ENCODE measurements around the gene EOLA1. TPM values are rescaled to one million over a fixed set of nuclear protein-coding genes. Genes with fewer than 3 reads are reported as not detected.
"Not testable (repeated sequence)": the region's sequence is repeated elsewhere in the genome, so short reads cannot be mapped to it uniquely, and the experiment has no call there.

The EOLA1 gene
- total RNA-seq, 1 experiment from 2014 or later, result 9.0 TPM

GRCh38 chrX:149572743-149573142, 31.9 kb downstream of the EOLA1 start:
- Histone ChIP-seq H3K4me1 (ENCODE audit: control insufficient read depth in 1 of 2, insufficient read depth in 2 of 2, low read length in 2 of 2) (no peaks in the 10 kb centered on the region), H2AFZ (ENCODE audit: low read depth, low read length, poor library complexity, severe bottlenecking) (no peak overlapping the region), H3K9ac (ENCODE audit: low read length) (no peak overlapping the region), H3K36me3 (ENCODE audit: control insufficient read depth in 1 of 2, insufficient read depth in 2 of 2, low read length in 2 of 2) (no peaks in the 10 kb centered on the region), H3K79me2 (ENCODE audit: insufficient read depth, low read length) (no peaks in the 10 kb centered on the region), H4K20me1 (ENCODE audit: insufficient read depth) (no peaks in the 10 kb centered on the region), H3K9me3 (ENCODE audit: control insufficient read depth in 1 of 2, insufficient read depth in 1 of 2, low read depth in 1 of 2, low read length in 2 of 2) (no peaks in the 10 kb centered on the region), H3K4me3 (replicated peaks in 1 of 2; ENCODE audit: low read depth in 1 of 2, low read length in 2 of 2) (no peak overlapping the region), H3K4me2 (ENCODE audit: low read length) (no peak overlapping the region), H3K27me3 (ENCODE audit: insufficient read depth, low read length) (no peaks in the 10 kb centered on the region), H3K9me2 (ENCODE audit: insufficient read depth) (no peaks in the 10 kb centered on the region), H3K27ac (ENCODE audit: low read depth, low read length) (no peak overlapping the region)
- ATAC-seq (no peak), DNase-seq (ENCODE audit: low read depth, low spot score) (no peak)
- ChIA-PET CTCF (no interaction called here), POLR2A (no interaction called here), RAD21 (ENCODE audit: low non-redundant PET in 1 of 2, low total read pairs in 2 of 2, uncharacterized antibody in 2 of 2, unreplicated experiment in 2 of 2) (no interaction called here)
- intact Hi-C loops (cut with micrococcal nuclease), result no loop called here
- BruUV-seq (replicated peaks), result no TSS peak
- no peak for TF ChIP-seq MAX (IDR thresholded peaks at IDR 0.05)
- TF ChIP-seq SIN3A (IDR thresholded peaks at IDR 0.05; ENCODE audit: low read depth), result no peak
- TF ChIP-seq CEBPB (IDR thresholded peaks at IDR 0.05; ENCODE audit: low read depth), result no peak
- TF ChIP-seq SP1 (IDR thresholded peaks at IDR 0.05; ENCODE audit: low read depth), result no peak
- TF ChIP-seq EGR1 (IDR thresholded peaks at IDR 0.05; ENCODE audit: low read depth), result no peak
- TF ChIP-seq RAD21 (IDR thresholded peaks at IDR 0.05; ENCODE audit: low read depth), result no peak
- no peak for TF ChIP-seq POLR2A (IDR thresholded peaks at IDR 0.05; ENCODE audit: borderline replicate concordance, extremely low read depth, insufficient read depth, insufficient read length)
- no peak for TF ChIP-seq JUND (IDR thresholded peaks at IDR 0.05)
- no peak for TF ChIP-seq SRF (IDR thresholded peaks at IDR 0.05; ENCODE audit: low read depth)
- TF ChIP-seq CBX3 (IDR thresholded peaks at IDR 0.05; ENCODE audit: low read depth), result no peak
- no peak for TF ChIP-seq ELF1 (IDR thresholded peaks at IDR 0.05; ENCODE audit: borderline replicate concordance, low read depth)
- TF ChIP-seq POLR2AphosphoS5 (IDR thresholded peaks at IDR 0.05; ENCODE audit: low read depth, low read length), result no peak
- no peak for TF ChIP-seq EZH2 (IDR thresholded peaks at IDR 0.05)
- no peak for TF ChIP-seq EZH2phosphoT487 (IDR thresholded peaks at IDR 0.05; ENCODE audit: borderline replicate concordance)
- TF ChIP-seq CTCF (IDR thresholded peaks at IDR 0.05 in 2 of 3, conservative IDR thresholded peaks at IDR 0.05 in 1 of 3; ENCODE audit: borderline replicate concordance in 1 of 3, insufficient read depth in 1 of 3, low read depth in 2 of 3, low read length in 2 of 3), result no peak

- H4K20me1 ChIP-seq (ENCODE audit: insufficient read depth); H3K79me2 ChIP-seq (ENCODE audit: insufficient read depth, low read length); H3K9ac ChIP-seq (ENCODE audit: low read length); DNase-seq (ENCODE audit: low read depth, low spot score); intact Hi-C loops (cut with micrococcal nuclease); H3K4me1 ChIP-seq (ENCODE audit: control insufficient read depth in 1 of 2, insufficient read depth in 2 of 2, low read length in 2 of 2); H3K9me2 ChIP-seq (ENCODE audit: insufficient read depth); H3K9me3 ChIP-seq (ENCODE audit: control insufficient read depth in 1 of 2, insufficient read depth in 1 of 2, low read depth in 1 of 2, low read length in 2 of 2); POLR2A ChIA-PET; CTCF ChIA-PET; H3K36me3 ChIP-seq (ENCODE audit: control insufficient read depth in 1 of 2, insufficient read depth in 2 of 2, low read length in 2 of 2); H3K4me2 ChIP-seq (ENCODE audit: low read length); RAD21 ChIA-PET (ENCODE audit: low non-redundant PET in 1 of 2, low total read pairs in 2 of 2, uncharacterized antibody in 2 of 2, unreplicated experiment in 2 of 2); H3K27ac ChIP-seq (ENCODE audit: low read depth, low read length); H3K4me3 ChIP-seq (replicated peaks in 1 of 2; ENCODE audit: low read depth in 1 of 2, low read length in 2 of 2); H2AFZ ChIP-seq (ENCODE audit: low read depth, low read length, poor library complexity, severe bottlenecking); H3K27me3 ChIP-seq (ENCODE audit: insufficient read depth, low read length); ATAC-seq; BruUV-seq (replicated peaks): not testable (repeated sequence)
These were observed 32.6 kb downstream of the EOLA1 start for GRCh38 chrX:149573456-149573855.

- H3K9me3 ChIP-seq (ENCODE audit: control insufficient read depth in 1 of 2, insufficient read depth in 1 of 2, low read depth in 1 of 2, low read length in 2 of 2); CTCF ChIA-PET; DNase-seq (ENCODE audit: low read depth, low spot score); POLR2A ChIA-PET; H3K4me2 ChIP-seq (ENCODE audit: low read length); H3K79me2 ChIP-seq (ENCODE audit: insufficient read depth, low read length); H3K9me2 ChIP-seq (ENCODE audit: insufficient read depth); H3K27ac ChIP-seq (ENCODE audit: low read depth, low read length); H2AFZ ChIP-seq (ENCODE audit: low read depth, low read length, poor library complexity, severe bottlenecking); H3K4me3 ChIP-seq (replicated peaks in 1 of 2; ENCODE audit: low read depth in 1 of 2, low read length in 2 of 2); H3K27me3 ChIP-seq (ENCODE audit: insufficient read depth, low read length); RAD21 ChIA-PET (ENCODE audit: low non-redundant PET in 1 of 2, low total read pairs in 2 of 2, uncharacterized antibody in 2 of 2, unreplicated experiment in 2 of 2); H4K20me1 ChIP-seq (ENCODE audit: insufficient read depth); ATAC-seq; BruUV-seq (replicated peaks); intact Hi-C loops (cut with micrococcal nuclease); H3K9ac ChIP-seq (ENCODE audit: low read length); H3K4me1 ChIP-seq (ENCODE audit: control insufficient read depth in 1 of 2, insufficient read depth in 2 of 2, low read length in 2 of 2); H3K36me3 ChIP-seq (ENCODE audit: control insufficient read depth in 1 of 2, insufficient read depth in 2 of 2, low read length in 2 of 2): not testable (repeated sequence)
These were observed 44.8 kb downstream of the EOLA1 start for GRCh38 chrX:149585631-149586030.
